Measurements from ENCODE around the gene RLBP1. TPM values are rescaled to one million over a fixed set of nuclear protein-coding genes. Genes with fewer than 3 reads are reported as not detected.
"Not testable (repeated sequence)": the region's sequence is repeated elsewhere in the genome, so short reads cannot be mapped to it uniquely, and the experiment has no call there.

RLBP1 gene
- total RNA-seq, 2 donors from 2014 or later: not detected

GRCh38 chr15:89243691-89244573, 22.6 kb upstream of the RLBP1 start, which contains the start of gene FANCI:
FANCI (plus strand) TSS chr15:89243979; CDS start chr15:89247648, 3,669 bp downstream.
- peak; percentile 96 for TF ChIP-seq POLR2AphosphoS5 (IDR thresholded peaks at IDR 0.05)
- peak; percentile 37 for TF ChIP-seq POLR2A (IDR thresholded peaks at IDR 0.05)
- TF ChIP-seq CTCF (IDR thresholded peaks at IDR 0.05): peak; percentile 30 to 77 (median 67)
- Histone ChIP-seq H3K9me3 (no peaks in the 10 kb centered on the region), H3K27ac (peak within 1 kb of the TSS; percentile 63 to 71), H3K27me3 (replicated peaks; ENCODE audit: insufficient read depth) (no peaks in the 10 kb centered on the region), H3K4me3 (peak within 1 kb of the TSS; percentile 58 to 67), H3K36me3 (no peaks in the 10 kb centered on the region), H3K4me1 (replicated peaks) (no peaks in the 10 kb centered on the region)
- peak; percentile 97 for DNase-seq (ENCODE audit: low spot score)
- intact Hi-C loops (cut with DNase I): loop anchor here (5.0 to 10.0 kb wide), 2 partner anchors 37 to 91 kb away; partner anchors contain the start of gene POLG
- under 1% methylated on average over 67 of the region's 69 CpGs for WGBS

GRCh38 chr15:89243046-89243690, 21.8 kb upstream of the RLBP1 start:
- WGBS: 23% methylated on average over 20 of the region's 20 CpGs
- Histone ChIP-seq H3K4me1 (replicated peaks) (no peaks in the 10 kb centered on the region), H3K27me3 (replicated peaks; ENCODE audit: insufficient read depth) (no peaks in the 10 kb centered on the region), H3K9me3 (no peaks in the 10 kb centered on the region), H3K4me3 (peak overlapping the region; percentile 58 to 67), H3K27ac (peak overlapping the region; percentile 63 to 71), H3K36me3 (no peaks in the 10 kb centered on the region)
- peak; percentile 9 for DNase-seq (ENCODE audit: low spot score)
- TF ChIP-seq POLR2A (IDR thresholded peaks at IDR 0.05) (no peak), POLR2AphosphoS5 (IDR thresholded peaks at IDR 0.05) (no peak), CTCF (IDR thresholded peaks at IDR 0.05) (no peak)
- intact Hi-C loops (cut with DNase I): loop anchor here (5.0 to 10.0 kb wide), 2 partner anchors 36 to 92 kb away; partner anchors contain the start of gene POLG

- H3K36me3 ChIP-seq: not testable (repeated sequence)
- intact Hi-C loops (cut with DNase I): loop anchor here (5.0 to 10.0 kb wide), 2 partner anchors 33 to 95 kb away; partner anchors contain the start of gene POLG
- 85% methylated on average over 12 of the region's 12 CpGs for WGBS
Measured at GRCh38 chr15:89239883-89240810, 18.8 kb upstream of the RLBP1 start.

GRCh38 chr15:89231832-89232231, 10.5 kb upstream of the RLBP1 start:
- Histone ChIP-seq H3K4me3 (no peak overlapping the region), H3K4me1 (replicated peaks) (no peaks in the 10 kb centered on the region), H3K27me3 (replicated peaks; ENCODE audit: insufficient read depth) (no peaks in the 10 kb centered on the region), H3K9me3 (no peaks in the 10 kb centered on the region), H3K27ac (no peak overlapping the region), H3K36me3 (no peaks in the 10 kb centered on the region)
- TF ChIP-seq CTCF (IDR thresholded peaks at IDR 0.05) (no peak), POLR2AphosphoS5 (IDR thresholded peaks at IDR 0.05) (no peak), POLR2A (IDR thresholded peaks at IDR 0.05) (no peak)
- intact Hi-C loops (cut with DNase I): no loop called here
- no peak for DNase-seq (ENCODE audit: low spot score)

More at GRCh38 chr15:89239883-89240810, 18.8 kb upstream of the RLBP1 start:
- H3K27me3 ChIP-seq (replicated peaks; ENCODE audit: insufficient read depth); H3K4me3 ChIP-seq; DNase-seq (ENCODE audit: low spot score); H3K27ac ChIP-seq; H3K9me3 ChIP-seq; H3K4me1 ChIP-seq (replicated peaks): not testable (repeated sequence)

Data from prostate gland (tissue), 2 donors.